Measurements from ENCODE around the gene CAVIN1. TPM values are rescaled to one million over a fixed set of nuclear protein-coding genes. Genes with fewer than 3 reads are reported as not detected.
"Not testable (repeated sequence)": the region's sequence is repeated elsewhere in the genome, so short reads cannot be mapped to it uniquely, and the experiment has no call there.

The CAVIN1 gene
- total and polyA plus RNA-seq, 11 donors, result 140 to 318 (median 253) TPM

DNA sequence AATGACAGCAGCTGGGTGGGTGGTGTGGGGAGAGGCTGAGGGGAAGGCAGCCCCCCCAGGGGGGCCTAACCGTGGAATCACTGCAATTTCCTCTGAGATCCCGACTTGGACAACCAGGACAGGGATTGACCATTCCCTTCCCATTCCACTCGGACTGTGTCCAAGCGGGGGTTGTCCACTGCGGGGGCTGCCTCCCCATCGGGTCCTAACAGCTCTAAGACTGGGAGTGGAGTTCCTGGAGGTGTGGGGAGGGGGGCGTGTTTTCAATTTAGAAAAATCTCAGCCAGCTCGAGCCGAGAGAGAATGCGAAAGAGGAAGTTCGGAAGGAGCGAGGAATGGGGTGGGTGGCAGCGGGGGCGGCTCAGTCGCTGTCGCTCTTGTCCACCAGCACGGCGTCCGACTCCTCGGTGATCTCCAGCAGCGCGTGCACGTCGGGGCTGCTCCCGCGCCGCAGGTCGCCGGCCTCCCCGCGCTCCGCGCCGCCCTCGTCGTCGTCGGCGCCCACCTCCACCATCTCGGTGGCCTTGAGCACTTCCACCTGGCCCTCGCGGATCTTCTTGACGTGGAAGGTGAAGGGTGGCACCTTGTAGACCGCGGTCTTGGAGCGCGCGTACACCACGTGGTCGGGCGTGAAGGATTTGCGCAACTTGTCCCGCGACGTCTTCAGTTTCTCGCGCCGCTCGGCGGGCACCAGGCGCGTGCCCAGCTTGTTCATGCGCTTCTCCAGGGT, 18.6 kb downstream of the CAVIN1 start:
- Histone ChIP-seq H3K36me3 (peaks cover 0 to 37% (median 30%) of the 10 kb centered on the region in 9 donors), H3K4me1 (peaks cover 23 to 88% (median 65%) of the 10 kb centered on the region in 12 donors), H3K27me3 (no peaks in the 10 kb centered on the region), H3K9me3 (no peaks in the 10 kb centered on the region), H3K4me3 (no peak overlapping the region), H3K27ac (peak overlapping the region in 6 of 12 donors; percentile 3 to 100 (median 48))
- 78 to 82% (median 81%) methylated on average over 63 of the region's 63 CpGs for WGBS, 4 donors
- TF ChIP-seq POLR2A (IDR thresholded peaks at IDR 0.05), result no peak
- TF ChIP-seq, protein P1, sequence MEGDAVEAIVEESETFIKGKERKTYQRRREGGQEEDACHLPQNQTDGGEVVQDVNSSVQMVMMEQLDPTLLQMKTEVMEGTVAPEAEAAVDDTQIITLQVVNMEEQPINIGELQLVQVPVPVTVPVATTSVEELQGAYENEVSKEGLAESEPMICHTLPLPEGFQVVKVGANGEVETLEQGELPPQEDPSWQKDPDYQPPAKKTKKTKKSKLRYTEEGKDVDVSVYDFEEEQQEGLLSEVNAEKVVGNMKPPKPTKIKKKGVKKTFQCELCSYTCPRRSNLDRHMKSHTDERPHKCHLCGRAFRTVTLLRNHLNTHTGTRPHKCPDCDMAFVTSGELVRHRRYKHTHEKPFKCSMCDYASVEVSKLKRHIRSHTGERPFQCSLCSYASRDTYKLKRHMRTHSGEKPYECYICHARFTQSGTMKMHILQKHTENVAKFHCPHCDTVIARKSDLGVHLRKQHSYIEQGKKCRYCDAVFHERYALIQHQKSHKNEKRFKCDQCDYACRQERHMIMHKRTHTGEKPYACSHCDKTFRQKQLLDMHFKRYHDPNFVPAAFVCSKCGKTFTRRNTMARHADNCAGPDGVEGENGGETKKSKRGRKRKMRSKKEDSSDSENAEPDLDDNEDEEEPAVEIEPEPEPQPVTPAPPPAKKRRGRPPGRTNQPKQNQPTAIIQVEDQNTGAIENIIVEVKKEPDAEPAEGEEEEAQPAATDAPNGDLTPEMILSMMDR (IDR thresholded peaks at IDR 0.05), result no peak
- no peak for ATAC-seq
- DNase-seq, result no peak
- intact Hi-C loops (cut with DNase I), result loop anchor here in 3 of 10 donors (2.0 to 5.0 kb wide), 3 partner anchors 80 to 113 kb away; no protein-coding TSS in a partner anchor

DNA sequence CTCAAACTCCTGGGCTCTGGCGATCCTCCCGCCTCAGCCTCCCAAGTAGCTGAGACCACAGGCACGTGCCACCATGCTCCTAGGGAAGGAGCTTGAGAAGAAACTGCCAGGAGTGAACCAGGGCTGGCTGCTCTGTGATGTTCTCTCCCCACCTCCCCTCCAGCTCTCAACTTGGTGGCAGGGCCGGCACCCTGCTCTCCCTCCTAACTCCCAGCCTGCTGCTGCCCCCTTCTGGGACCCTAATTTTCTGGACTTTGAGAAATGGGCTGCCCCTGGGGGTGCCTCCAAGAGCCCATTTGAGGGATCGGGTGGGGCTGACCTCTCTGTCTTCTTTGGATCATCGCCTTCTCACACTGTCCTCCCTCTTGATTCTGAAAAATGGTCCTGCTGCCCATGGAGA, 19.9 kb downstream of the CAVIN1 start:
- DNase-seq (no peak), ATAC-seq (no peak)
- Histone ChIP-seq H3K4me3 (no peak overlapping the region), H3K4me1 (peaks cover 15 to 80% (median 54%) of the 10 kb centered on the region in 12 donors), H3K36me3 (peaks cover 0 to 37% (median 30%) of the 10 kb centered on the region in 9 donors), H3K9me3 (no peaks in the 10 kb centered on the region), H3K27ac (peak overlapping the region in 7 of 12 donors; percentile 2 to 100 (median 12)), H3K27me3 (no peaks in the 10 kb centered on the region)
- intact Hi-C loops (cut with DNase I), result no loop called here
- TF ChIP-seq POLR2A (IDR thresholded peaks at IDR 0.05), result no peak
- TF ChIP-seq, protein P1 (IDR thresholded peaks at IDR 0.05), result peak in 6 of 12 donors; percentile 9 to 25 (median 14)
- 75 to 82% (median 78%) methylated on average over 6 of the region's 6 CpGs for WGBS, 4 donors

DNA sequence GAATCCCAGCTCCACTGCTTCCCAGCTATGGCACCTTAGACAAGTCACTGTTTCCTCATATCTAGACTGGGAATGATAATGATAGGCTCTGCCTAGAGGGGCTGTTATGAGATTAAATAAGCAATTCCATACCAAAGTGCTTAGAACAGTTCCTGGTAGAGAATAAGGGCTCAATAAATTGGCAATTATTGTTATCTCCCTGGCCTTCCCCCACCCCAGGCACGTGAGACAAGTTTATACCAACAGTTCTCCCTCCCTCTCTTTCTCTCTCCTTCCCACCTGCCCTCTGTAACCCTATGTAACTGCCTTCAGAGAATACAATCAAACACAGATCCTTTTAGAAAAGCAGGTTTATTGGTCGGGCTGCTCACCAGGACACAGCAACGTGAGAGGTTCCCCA, 20.9 kb downstream of the CAVIN1 start:
- H3K4me3 ChIP-seq, result no peak overlapping the region
- H3K9me3 ChIP-seq, result no peaks in the 10 kb centered on the region
- H3K36me3 ChIP-seq, result peaks cover 0 to 37% (median 30%) of the 10 kb centered on the region in 9 donors
- TF ChIP-seq POLR2A (IDR thresholded peaks at IDR 0.05), result no peak
- TF ChIP-seq, protein P1 (IDR thresholded peaks at IDR 0.05), result no peak
- peaks cover 7 to 73% (median 46%) of the 10 kb centered on the region in 12 donors for H3K4me1 ChIP-seq
- DNase-seq (no peak), ATAC-seq (no peak)
- no peaks in the 10 kb centered on the region for H3K27me3 ChIP-seq
- peak overlapping the region in 10 of 12 donors; percentile 9 to 100 (median 34) for H3K27ac ChIP-seq
- 27 to 51% (median 37%) methylated on average over 3 of the region's 3 CpGs for WGBS, 4 donors
- intact Hi-C loops (cut with DNase I), result no loop called here

DNA sequence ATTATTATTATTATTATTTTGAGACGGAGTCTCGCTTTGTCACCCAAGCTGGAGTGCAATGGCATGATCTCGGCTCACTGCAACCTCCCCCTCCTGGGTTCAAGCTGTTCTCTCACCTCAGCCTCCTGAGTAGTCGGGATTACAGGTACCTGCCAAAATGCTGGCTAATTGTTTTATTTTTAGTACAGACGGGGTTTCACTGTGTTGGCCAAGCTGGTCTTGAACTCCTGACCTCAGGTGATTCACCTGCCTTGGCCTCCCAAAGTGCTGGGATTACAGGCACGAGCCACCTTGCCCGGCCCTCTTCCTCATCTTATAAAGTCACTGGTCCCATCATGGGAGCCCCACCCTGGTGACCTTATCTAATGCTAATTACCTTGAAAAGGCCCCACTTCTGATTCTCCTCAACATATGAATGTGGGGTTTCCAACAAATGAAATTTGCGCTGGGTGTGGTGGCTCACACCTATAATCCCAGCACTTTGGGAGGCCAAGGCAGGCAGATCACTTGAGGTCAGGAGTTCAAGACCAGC, 22.1 kb downstream of the CAVIN1 start:
- intact Hi-C loops (cut with DNase I); H3K4me3 ChIP-seq; H3K9me3 ChIP-seq; DNase-seq; H3K27me3 ChIP-seq; ATAC-seq: not testable (repeated sequence)
- peak overlapping the region in 4 of 12 donors; percentile 2 to 37 (median 20) for H3K27ac ChIP-seq
- H3K36me3 ChIP-seq, result peaks cover 0 to 37% (median 30%) of the 10 kb centered on the region in 9 donors
- peaks cover 0 to 61% (median 35%) of the 10 kb centered on the region in 12 donors for H3K4me1 ChIP-seq
- WGBS, 4 donors, result 64 to 72% (median 70%) methylated on average over 8 of the region's 8 CpGs

Measured in heart left ventricle (tissue), 16 donors.